ENCODE data around the gene CNDP2. TPM values are rescaled to one million over a fixed set of nuclear protein-coding genes. Genes with fewer than 3 reads are reported as not detected.

CNDP2 gene
- total and polyA plus RNA-seq, 2 of the 13 experiments (the other 11 are each of a cell fraction or from before 2014, with no cell fraction given), result 64.7 to 80.8 TPM

DNA sequence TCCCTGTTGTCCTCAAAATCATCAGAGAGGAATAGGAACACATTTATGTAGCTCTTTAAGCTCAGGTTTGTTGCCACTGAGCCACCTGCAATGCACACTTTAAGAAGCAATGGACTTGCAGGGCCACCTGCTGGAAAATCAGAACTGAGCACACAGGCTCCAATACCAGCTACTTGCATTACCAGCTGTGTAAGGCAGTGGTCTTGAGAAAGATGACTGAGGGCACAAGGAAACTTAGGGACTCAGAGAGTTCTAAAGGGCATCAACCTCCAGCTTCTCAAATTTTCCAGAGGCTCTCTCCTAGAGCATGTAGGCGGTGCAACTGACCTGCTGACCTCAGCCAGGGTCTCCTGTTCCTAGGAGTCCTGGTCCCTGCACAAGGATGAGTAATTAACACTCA is 2.5 kb upstream of the CNDP2 start (continued):
- TF ChIP-seq, protein P1, sequence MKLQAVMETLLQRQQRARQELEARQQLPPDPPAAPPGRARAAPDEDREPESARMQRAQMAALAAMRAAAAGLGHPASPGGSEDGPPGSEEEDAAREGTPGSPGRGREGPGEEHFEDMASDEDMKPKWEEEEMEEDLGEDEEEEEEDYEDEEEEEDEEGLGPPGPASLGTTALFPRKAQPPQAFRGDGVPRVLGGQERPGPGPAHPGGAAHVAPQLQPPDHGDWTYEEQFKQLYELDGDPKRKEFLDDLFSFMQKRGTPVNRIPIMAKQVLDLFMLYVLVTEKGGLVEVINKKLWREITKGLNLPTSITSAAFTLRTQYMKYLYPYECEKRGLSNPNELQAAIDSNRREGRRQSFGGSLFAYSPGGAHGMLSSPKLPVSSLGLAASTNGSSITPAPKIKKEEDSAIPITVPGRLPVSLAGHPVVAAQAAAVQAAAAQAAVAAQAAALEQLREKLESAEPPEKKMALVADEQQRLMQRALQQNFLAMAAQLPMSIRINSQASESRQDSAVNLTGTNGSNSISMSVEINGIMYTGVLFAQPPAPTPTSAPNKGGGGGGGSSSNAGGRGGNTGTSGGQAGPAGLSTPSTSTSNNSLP (IDR thresholded peaks at IDR 0.05; ENCODE audit: low read depth, low read length), result 0 out of 2 replicates have a peak, but pooled peaks have one; percentile 15

DNA sequence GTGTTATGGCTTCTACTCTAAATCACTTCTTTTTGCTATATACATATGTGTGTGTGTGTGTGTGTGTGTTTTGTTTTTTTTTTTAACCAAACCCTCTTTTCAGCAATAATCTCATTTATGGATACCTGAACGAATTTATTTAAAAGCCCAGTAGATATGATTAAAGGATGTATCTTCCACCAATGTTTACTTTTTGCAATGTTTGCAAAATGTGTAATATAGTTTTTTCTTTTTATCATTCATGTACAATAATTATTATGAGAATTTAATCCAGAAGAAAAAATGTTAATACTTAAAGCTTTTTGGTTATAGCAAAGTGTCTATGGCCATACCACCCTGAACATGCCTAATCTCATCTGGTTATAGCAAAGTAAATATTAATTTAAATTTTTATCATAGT is 1.6 kb upstream of the CNDP2 start:
- in situ Hi-C loops (cut with HindIII; ENCODE audit: extremely low pct_ligation_motif_present, low pct_unique_long_range_greater_than_20kb) (loop anchor here (25.0 kb wide), 1 partner anchor 307 kb away; no protein-coding TSS in a partner anchor), intact Hi-C loops (cut with micrococcal nuclease; ENCODE audit: unreplicated experiment) (no loop called here)
- Histone ChIP-seq H2AFZ (ENCODE audit: low read length) (no peak overlapping the region), H3K4me1 (ENCODE audit: insufficient read depth, low read length) (peaks cover 33% of the 10 kb centered on the region), H3K4me2 (ENCODE audit: low read depth, low read length) (no peak overlapping the region), H3K79me2 (ENCODE audit: insufficient read depth, low read length) (peaks cover 28% of the 10 kb centered on the region), H3K9ac (ENCODE audit: insufficient read depth, low read depth, low read length) (no peak overlapping the region), H3K9me3 (ENCODE audit: low read length) (peaks cover 11% of the 10 kb centered on the region), H3K27ac (ENCODE audit: extremely low read length, insufficient read depth, low read length) (no peak overlapping the region), H3K4me3 (replicated peaks in 1 of 3; ENCODE audit: insufficient read depth in 1 of 3, low read depth in 2 of 3, low read length in 3 of 3) (no peak overlapping the region), H4K20me1 (ENCODE audit: insufficient read depth, low read length) (peaks cover 4% of the 10 kb centered on the region; the same call in 1 of the 2 replicates), H3K36me3 (replicated peaks in 1 of 2; ENCODE audit: control insufficient read depth in 1 of 2, insufficient read depth in 2 of 2, low read length in 2 of 2) (no peaks in the 10 kb centered on the region; a peak in 2 of 5 replicates), H3K27me3 (ENCODE audit: control insufficient read depth in 1 of 2, insufficient read depth in 2 of 2, low read length in 2 of 2) (no peaks in the 10 kb centered on the region; a peak in 2 of 5 replicates)
- ChIA-PET POLR2A (interaction anchor here (3.2 kb wide), 1 partner anchor 48 kb away, joined by 59 read pairs; no protein-coding TSS in a partner anchor), CTCF (ENCODE audit: low intra/inter-chr PET ratio, low total read pairs) (interaction anchor here (0.7 to 2.6 kb wide), 2 partner anchors 142 to 298 kb away, joined by 3 to 41 read pairs; no protein-coding TSS in a partner anchor)
- no peak for FAIRE-seq
- no peak for ATAC-seq
- BruUV-seq (replicated peaks), result no TSS peak
- no peak for DNase-seq (ENCODE audit: low spot score)
- TF ChIP-seq ZNF33A (CRISPR knock-in tag; IDR thresholded peaks at IDR 0.05; ENCODE audit: borderline replicate concordance), result no peak
- TF ChIP-seq MAFF (IDR thresholded peaks at IDR 0.05; ENCODE audit: low read depth, low read length), result peak; percentile 60; the same call in 1 of the 2 replicates
- TF ChIP-seq KAT2B (IDR thresholded peaks at IDR 0.05; ENCODE audit: borderline replicate concordance, low read depth, low read length), result no peak
- TF ChIP-seq ZHX2 (IDR thresholded peaks at IDR 0.05; ENCODE audit: low read depth), result no peak
- TF ChIP-seq ZHX2 (CRISPR knock-in tag; IDR thresholded peaks at IDR 0.05; ENCODE audit: borderline replicate concordance), result no peak
- TF ChIP-seq SP140L (CRISPR knock-in tag; IDR thresholded peaks at IDR 0.05; ENCODE audit: borderline replicate concordance), result no peak
- no peak for TF ChIP-seq NFATC3 (CRISPR knock-in tag; IDR thresholded peaks at IDR 0.05)
- TF ChIP-seq MAFK (conservative IDR thresholded peaks at IDR 0.05 in 1 of 2, IDR thresholded peaks at IDR 0.05 in 1 of 2; ENCODE audit: low read length in 2 of 2), result peak; percentile 52 to 64
- no peak for TF ChIP-seq TFDP2 (CRISPR knock-in tag; IDR thresholded peaks at IDR 0.05)
- TF ChIP-seq, protein P2, sequence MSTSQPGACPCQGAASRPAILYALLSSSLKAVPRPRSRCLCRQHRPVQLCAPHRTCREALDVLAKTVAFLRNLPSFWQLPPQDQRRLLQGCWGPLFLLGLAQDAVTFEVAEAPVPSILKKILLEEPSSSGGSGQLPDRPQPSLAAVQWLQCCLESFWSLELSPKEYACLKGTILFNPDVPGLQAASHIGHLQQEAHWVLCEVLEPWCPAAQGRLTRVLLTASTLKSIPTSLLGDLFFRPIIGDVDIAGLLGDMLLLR (CRISPR knock-in tag; IDR thresholded peaks at IDR 0.05), result no peak
- no peak for TF ChIP-seq KLF9 (CRISPR knock-in tag; IDR thresholded peaks at IDR 0.05; ENCODE audit: low read depth)
- WGBS (ENCODE audit: low lambda C conversion rate), result 15% methylated on average over 1 of the region's 1 CpG

Measured in HepG2 (cell line).